ENCODE measurements around the gene PCCA.
"Not testable (repeated sequence)": the region's sequence is repeated elsewhere in the genome, so short reads cannot be mapped to it uniquely, and the experiment has no call there.

The PCCA gene

DNA sequence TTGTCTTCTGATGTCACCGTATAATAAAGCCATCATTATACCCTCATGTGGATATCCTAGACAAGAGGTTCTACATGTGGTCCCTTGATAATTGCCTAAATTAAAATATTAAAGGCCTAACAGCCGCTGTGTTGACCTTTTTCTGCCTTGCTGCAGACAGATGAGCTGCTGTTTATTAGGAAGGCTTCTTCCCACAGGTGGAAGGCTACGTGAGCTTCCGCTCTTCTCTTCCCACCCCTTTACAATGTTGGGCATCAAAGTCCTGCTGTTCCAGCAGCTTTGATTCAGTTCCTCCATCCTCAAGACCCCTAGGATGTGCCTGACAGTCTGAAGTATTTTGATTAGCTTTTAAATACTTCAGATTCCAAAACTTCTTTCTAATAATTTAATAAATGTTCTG, 217.1 kb downstream of the PCCA start:
- DNase-seq (ENCODE audit: low read depth) = no peak
- TF ChIP-seq, protein P1, sequence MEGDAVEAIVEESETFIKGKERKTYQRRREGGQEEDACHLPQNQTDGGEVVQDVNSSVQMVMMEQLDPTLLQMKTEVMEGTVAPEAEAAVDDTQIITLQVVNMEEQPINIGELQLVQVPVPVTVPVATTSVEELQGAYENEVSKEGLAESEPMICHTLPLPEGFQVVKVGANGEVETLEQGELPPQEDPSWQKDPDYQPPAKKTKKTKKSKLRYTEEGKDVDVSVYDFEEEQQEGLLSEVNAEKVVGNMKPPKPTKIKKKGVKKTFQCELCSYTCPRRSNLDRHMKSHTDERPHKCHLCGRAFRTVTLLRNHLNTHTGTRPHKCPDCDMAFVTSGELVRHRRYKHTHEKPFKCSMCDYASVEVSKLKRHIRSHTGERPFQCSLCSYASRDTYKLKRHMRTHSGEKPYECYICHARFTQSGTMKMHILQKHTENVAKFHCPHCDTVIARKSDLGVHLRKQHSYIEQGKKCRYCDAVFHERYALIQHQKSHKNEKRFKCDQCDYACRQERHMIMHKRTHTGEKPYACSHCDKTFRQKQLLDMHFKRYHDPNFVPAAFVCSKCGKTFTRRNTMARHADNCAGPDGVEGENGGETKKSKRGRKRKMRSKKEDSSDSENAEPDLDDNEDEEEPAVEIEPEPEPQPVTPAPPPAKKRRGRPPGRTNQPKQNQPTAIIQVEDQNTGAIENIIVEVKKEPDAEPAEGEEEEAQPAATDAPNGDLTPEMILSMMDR (IDR thresholded peaks at IDR 0.05; ENCODE audit: low read depth, low read length, missing control alignments) = no peak
- H3K4me3 ChIP-seq (ENCODE audit: low read depth, low read length) = no peak overlapping the region

DNA sequence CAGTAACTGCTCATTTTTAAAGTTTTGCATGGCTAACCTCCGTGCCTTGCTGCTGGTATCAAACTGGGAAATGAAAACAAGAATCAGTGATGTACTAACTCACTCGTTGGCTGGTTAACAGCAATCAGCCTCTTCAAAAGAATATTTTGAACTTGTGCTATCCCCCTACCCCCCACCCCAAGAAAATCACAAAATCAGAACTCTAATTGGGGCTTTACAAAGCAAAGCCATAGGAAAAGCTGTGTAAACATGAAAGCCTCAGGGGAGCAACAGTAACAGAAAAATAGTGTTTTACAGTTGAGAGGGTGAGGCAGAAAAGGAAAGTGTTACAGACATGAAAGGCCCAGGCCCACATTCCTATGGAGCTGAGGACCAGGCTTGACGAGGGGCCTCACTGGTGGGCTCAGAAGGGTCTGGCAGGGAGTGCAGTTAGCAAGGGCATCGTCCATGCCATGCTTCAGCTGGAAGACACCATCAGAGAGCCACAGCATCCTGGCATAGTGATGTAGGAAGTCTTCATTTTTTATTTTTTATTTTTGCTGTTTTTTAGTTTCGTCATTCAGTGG, 217.6 kb downstream of the PCCA start:
- TF ChIP-seq, protein P1 (IDR thresholded peaks at IDR 0.05; ENCODE audit: low read depth, low read length, missing control alignments) = no peak
- H3K4me3 ChIP-seq (ENCODE audit: low read depth, low read length) = no peak overlapping the region
- DNase-seq (ENCODE audit: low read depth) = no peak

DNA sequence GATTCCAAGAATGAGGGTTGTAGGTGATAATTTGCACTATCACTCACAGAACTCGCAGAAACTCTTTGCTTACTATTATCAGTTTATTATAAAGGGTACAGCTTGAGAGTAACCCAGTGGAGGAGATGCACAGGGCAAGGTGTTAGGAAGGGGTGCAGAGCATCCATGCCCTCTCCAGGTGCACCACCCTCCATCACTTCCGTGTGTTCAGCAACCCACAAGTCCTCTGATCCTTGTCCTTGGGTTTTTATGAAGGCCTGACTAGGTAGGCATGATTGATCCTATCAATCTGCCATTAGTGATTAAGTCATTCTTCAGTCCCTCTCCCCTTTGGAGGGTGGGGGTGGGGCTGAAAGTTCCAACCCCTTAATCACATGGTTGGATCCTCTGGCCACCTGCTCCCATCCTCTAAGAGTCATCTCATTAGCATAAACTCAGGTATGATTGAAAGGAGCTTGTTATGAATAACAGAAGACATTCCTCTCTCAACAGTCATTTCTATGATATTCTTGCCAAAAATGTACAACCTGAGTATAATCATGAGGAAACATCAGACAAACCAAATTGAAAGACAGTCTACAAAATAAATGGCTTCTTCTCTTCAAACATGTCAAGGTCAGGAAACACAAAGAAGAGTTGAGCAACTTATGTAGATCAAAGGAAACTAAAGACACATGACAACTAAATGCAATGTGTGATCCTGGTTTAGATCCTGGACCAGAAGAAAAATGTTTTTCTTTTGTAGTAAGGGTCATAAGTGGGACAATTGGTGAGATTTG, 225.4 kb downstream of the PCCA start:
- TF ChIP-seq, protein P1 (IDR thresholded peaks at IDR 0.05; ENCODE audit: low read depth, low read length, missing control alignments) = no peak
- DNase-seq (ENCODE audit: low read depth) = no peak
- H3K4me3 ChIP-seq (ENCODE audit: low read depth, low read length) = no peak overlapping the region

- no peak for DNase-seq (ENCODE audit: low read depth)
- no peak overlapping the region for H3K4me3 ChIP-seq (ENCODE audit: low read depth, low read length)
- TF ChIP-seq, protein P1 (IDR thresholded peaks at IDR 0.05; ENCODE audit: low read depth, low read length, missing control alignments) = no peak
These were observed 226.6 kb downstream of the PCCA start for GRCh38 chr13:100315522-100315921.

DNA sequence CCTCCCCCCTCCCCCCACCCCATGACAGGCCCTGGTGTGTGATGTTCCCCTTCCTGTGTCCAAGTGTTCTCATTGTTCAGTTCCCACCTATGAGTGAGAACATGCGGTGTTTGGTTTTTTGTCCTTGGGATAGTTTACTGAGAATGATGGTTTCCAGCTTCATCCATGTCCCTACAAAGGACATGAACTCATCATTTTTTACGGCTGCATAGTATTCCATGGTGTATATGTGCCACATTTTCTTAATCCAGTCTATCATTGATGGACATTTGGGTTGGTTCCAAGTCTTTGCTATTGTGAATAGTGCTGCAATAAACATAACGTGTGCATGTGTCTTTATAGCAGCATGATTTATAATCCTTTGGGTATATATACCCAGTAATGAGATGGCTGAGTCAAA, 229.6 kb downstream of the PCCA start:
- not testable (repeated sequence) for H3K4me3 ChIP-seq (ENCODE audit: low read depth, low read length); DNase-seq (ENCODE audit: low read depth)

DNA sequence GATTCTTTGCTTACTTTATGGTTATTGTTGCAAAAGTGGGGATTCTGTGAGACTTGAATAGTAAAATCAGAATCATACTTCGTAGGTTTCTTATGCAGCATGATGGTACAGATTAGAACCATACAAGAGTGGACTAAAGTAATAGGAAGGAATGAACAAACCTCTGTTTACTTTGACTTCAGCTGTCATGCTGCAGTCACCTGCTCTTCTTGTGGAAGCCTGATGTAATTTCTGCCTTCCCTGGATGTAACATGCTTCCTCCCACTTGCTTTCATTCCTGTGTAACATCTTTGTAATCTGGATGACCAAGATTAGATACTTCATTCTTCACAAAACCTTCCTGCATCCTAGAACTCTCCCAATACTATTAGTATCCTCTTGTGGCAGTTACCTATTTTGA, 235.0 kb downstream of the PCCA start:
- DNase-seq (ENCODE audit: low read depth) = no peak
- no peak overlapping the region for H3K4me3 ChIP-seq (ENCODE audit: low read depth, low read length)
- TF ChIP-seq, protein P1 (IDR thresholded peaks at IDR 0.05; ENCODE audit: low read depth, low read length, missing control alignments) = no peak

- DNase-seq (ENCODE audit: low read depth) = no peak
- no peak overlapping the region for H3K4me3 ChIP-seq (ENCODE audit: low read depth, low read length)
- TF ChIP-seq, protein P1 (IDR thresholded peaks at IDR 0.05; ENCODE audit: low read depth, low read length, missing control alignments) = no peak
These were observed 241.8 kb downstream of the PCCA start for GRCh38 chr13:100330662-100331061.

All from GM12864 (cell line).